PFSK-1 (cell line): ENCODE data around the gene ELMOD3.

ENCODE experiments used
- FOXP2 ChIP-seq: optimal IDR thresholded peaks from 2 replicates; pipeline ENCODE3; 2011; ENCODE audit warnings: borderline replicate concordance, control low read depth, inconsistent platforms; ENCODE audit not compliant: insufficient read depth; ENCODE audit errors: extremely low read length, extremely low read depth
- POLR2AphosphoS5 ChIP-seq: IDR thresholded peaks from 2 replicates; pipeline ENCODE4 v1.6.1; 2012; ENCODE audit warnings: low read depth, mild to moderate bottlenecking, control low read depth, low read length, moderate library complexity
- REST ChIP-seq, 2 experiments: IDR thresholded peaks; 2 replicates each; pipeline versions ENCODE4 v1.6.1 to v1.8.0; 2011 to 2012; ENCODE audit warnings: low read depth in 2 of 2, low read length in 2 of 2, control low read depth in 1 of 2, inconsistent platforms in 1 of 2, mild to moderate bottlenecking in 1 of 2, moderate library complexity in 1 of 2; ENCODE audit not compliant: insufficient read depth in 1 of 2
- SIN3A ChIP-seq: IDR thresholded peaks from 2 replicates; pipeline ENCODE4 v1.6.1; 2012; ENCODE audit warnings: mild to moderate bottlenecking, low read length, moderate library complexity, borderline replicate concordance; ENCODE audit not compliant: insufficient read depth
- TAF1 ChIP-seq: IDR thresholded peaks from 2 replicates; pipeline ENCODE4 v1.6.1; 2012; ENCODE audit warnings: low read length, control low read depth, borderline replicate concordance; ENCODE audit not compliant: insufficient read depth

ELMOD3 gene

GRCh38 chr2:85413592-85414420 is 59.2 kb downstream of the ELMOD3 start:
- no peak for TF ChIP-seq REST (IDR thresholded peaks at IDR 0.05; ENCODE audit: insufficient read depth in 1 of 2, low read depth in 2 of 2, low read length in 2 of 2)
- no peak for TF ChIP-seq FOXP2
- TF ChIP-seq POLR2AphosphoS5: no peak
- no peak for TF ChIP-seq SIN3A
- no peak for TF ChIP-seq TAF1

DNA sequence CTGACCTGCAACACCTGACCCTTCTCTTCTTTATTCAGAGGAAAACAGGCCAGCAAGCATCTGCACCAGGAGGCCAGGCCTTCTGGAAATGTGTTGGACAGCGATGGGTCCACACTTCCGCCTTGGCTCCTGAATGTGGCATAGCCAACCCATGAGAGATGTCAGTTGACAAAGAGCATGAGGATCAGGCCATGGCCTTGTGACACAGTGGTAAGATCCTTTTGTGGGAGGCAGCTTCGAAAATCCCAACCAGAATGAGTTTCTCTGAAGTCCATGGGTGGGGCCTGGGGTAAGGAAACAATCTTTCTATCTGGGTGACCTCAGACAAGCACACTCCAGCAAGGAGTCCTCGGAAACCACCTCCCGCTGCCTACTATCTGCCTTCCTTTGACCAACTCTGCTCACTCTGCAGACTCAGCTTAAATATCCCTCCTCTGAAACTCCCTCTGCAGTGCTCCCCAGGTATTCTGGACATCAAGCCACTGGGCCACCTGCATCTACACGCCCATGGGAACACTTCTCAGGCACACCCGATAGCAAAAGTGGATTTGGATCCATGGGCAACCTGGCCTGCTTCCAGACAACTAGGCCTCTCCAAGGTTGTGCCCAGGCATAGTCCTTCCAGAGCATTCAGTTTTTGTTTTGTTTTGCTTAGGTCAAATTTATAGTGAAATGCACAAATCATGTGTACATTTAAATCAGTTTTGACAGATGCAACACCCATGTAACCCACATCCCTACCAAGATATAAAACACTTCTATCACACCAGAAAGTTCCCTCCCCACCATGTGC is 60.4 kb downstream of the ELMOD3 start:
- no peak for TF ChIP-seq TAF1
- TF ChIP-seq POLR2AphosphoS5: no peak
- no peak for TF ChIP-seq REST (IDR thresholded peaks at IDR 0.05; ENCODE audit: insufficient read depth in 1 of 2, low read depth in 2 of 2, low read length in 2 of 2)
- TF ChIP-seq SIN3A: no peak
- TF ChIP-seq FOXP2: no peak

DNA sequence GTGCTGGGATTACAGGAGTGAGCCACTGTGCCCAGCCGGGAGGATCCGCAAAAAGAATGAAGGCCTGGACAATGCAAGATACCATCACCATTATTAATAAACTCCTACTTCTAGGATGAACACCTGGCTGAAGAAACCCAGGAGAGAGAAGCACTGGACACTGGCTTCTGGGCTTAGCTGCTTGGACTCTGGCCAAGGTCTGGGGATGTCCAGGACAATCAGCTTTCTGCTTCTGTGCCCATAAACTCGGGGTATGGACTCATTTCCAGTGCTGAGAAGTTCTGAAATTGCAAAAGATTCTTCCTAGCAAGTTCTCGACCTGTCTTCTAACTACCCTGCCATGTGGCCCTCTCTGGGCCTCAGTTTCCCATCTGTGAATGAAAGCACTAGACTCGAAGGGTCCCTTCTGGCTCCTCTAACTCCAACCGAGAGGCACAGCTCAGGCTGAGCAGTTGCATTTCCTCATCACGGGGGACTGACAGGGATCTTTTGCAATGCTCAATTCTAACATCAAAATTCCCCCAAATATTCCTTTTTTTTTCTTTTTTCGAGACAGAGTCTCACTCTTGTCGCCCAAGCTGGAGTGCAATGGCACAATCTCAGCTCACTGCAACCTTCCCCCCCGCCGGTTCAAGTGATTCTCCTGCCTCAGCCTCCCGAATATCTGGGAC is 61.5 kb downstream of the ELMOD3 start:
- TF ChIP-seq FOXP2 (no peak), REST (IDR thresholded peaks at IDR 0.05; ENCODE audit: insufficient read depth in 1 of 2, low read depth in 2 of 2, low read length in 2 of 2) (no peak), TAF1 (no peak), POLR2AphosphoS5 (no peak), SIN3A (no peak)

GRCh38 chr2:85418132-85419008 is 63.8 kb downstream of the ELMOD3 start, which contains the start of gene SH2D6:
SH2D6 (plus strand) TSS chr2:85418714; CDS start chr2:85429466, 10,752 bp downstream.
- TF ChIP-seq POLR2AphosphoS5: peak; percentile 67
- TF ChIP-seq REST (IDR thresholded peaks at IDR 0.05; ENCODE audit: insufficient read depth in 1 of 2, low read depth in 2 of 2, low read length in 2 of 2): 0 out of 4 replicates have a peak, but pooled peaks of 1 of the 2 experiments have one; percentile 15
- no peak for TF ChIP-seq SIN3A
